GM06990 (cell line): ENCODE results near the gene ST8SIA4.
A peak's percentile ranks its signal among the peaks of the same experiment; 100 is the strongest.

Experiments used
- DNase-seq: peaks from one replicate; pipeline ENCODE4 v3.0.0-alpha.2; 2011; ENCODE audit not compliant: insufficient read length; ENCODE audit errors: extremely low read depth
- H3K27me3 ChIP-seq: replicated peaks from 2 replicates; pipeline ENCODE4 v1.6.0; 2011; ENCODE audit warnings: low read length; ENCODE audit not compliant: control insufficient read depth, insufficient read depth
- H3K36me3 ChIP-seq: 2 replicates; pipeline ENCODE4 v1.5.1; 2011; ENCODE audit warnings: low read length; ENCODE audit not compliant: control insufficient read depth, insufficient read depth
- H3K4me3 ChIP-seq: replicated peaks from 2 replicates; pipeline ENCODE4 v1.5.1; 2011; ENCODE audit warnings: low read depth, mild to moderate bottlenecking, control low read depth, low read length
- CTCF ChIP-seq: IDR thresholded peaks from 2 replicates; pipeline ENCODE4 v1.5.1; 2011; ENCODE audit warnings: low read length, control low read depth, mild to moderate bottlenecking, inconsistent platforms; ENCODE audit not compliant: insufficient read depth, poor library complexity, severe bottlenecking

ST8SIA4 gene

GRCh38 chr5:100904259-100904861, 1.3 kb upstream of the ST8SIA4 start:
- Histone ChIP-seq H3K36me3 (no peaks in the 10 kb centered on the region), H3K27me3 (no peaks in the 10 kb centered on the region), H3K4me3 (peak overlapping the region; percentile 78)
- TF ChIP-seq CTCF, result no peak
- peak; percentile 69 for DNase-seq

DNA sequence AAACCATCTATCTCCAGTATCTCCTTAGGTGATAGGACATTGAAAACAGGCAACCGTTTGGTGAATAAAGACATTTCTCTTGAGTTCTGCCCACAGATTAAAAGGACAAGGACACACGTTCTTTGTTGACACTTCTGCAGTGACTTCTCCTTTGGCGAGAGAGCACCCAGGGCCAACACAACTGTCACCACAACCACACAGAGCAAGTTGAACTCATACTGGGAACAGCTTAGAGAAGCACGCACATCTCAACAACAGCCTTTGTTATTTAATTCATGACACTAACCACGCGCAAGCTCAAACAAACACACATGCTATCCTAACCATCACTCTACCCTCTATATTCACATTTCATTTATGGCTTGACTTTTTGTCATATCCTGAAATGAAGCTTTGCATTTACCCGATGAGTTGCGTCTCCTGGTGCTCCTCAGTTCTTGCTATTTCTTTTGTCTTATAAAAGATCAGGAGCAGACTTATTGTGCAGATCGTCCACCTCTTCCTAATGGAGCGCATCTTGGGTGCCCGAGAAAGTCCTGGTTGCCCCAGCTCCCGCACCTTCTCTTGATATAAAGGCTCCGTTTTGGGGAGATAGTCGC, 543 bp downstream of the ST8SIA4 start:
- H3K27me3 ChIP-seq, result no peaks in the 10 kb centered on the region
- TF ChIP-seq CTCF, result no peak
- no peak for DNase-seq

GRCh38 chr5:100901821-100902341, 1.2 kb downstream of the ST8SIA4 start:
- DNase-seq, result peak; percentile 43
- Histone ChIP-seq H3K36me3 (no peaks in the 10 kb centered on the region), H3K27me3 (no peaks in the 10 kb centered on the region), H3K4me3 (peak overlapping the region; percentile 78)
- no peak for TF ChIP-seq CTCF

More for the DNA sequence above, 543 bp downstream of the ST8SIA4 start:
- peak overlapping the region; percentile 78 for H3K4me3 ChIP-seq
- H3K36me3 ChIP-seq, result no peaks in the 10 kb centered on the region

GRCh38 chr5:100900796-100901781, 2.0 kb downstream of the ST8SIA4 start:
- no peak for TF ChIP-seq CTCF
- no peaks in the 10 kb centered on the region for H3K36me3 ChIP-seq
- DNase-seq, result peak; percentile 91
- no peaks in the 10 kb centered on the region for H3K27me3 ChIP-seq
- H3K4me3 ChIP-seq, result peak overlapping the region; percentile 78

GRCh38 chr5:100900142-100900795, 2.8 kb downstream of the ST8SIA4 start:
- no peak for DNase-seq
- peak; percentile 62 for TF ChIP-seq CTCF
- Histone ChIP-seq H3K27me3 (no peaks in the 10 kb centered on the region), H3K4me3 (peak overlapping the region; percentile 78), H3K36me3 (no peaks in the 10 kb centered on the region)
